Neuronal stem cell (in vitro differentiated cells): ENCODE measurements around the gene BPNT1.

Experiments
- DNase-seq: peaks from one replicate; pipeline ENCODE4 v3.0.0-alpha.2; 2013; ENCODE audit warnings: low spot score
- H2AFZ ChIP-seq: one replicate; pipeline ENCODE4 v1.6.1; 2013; ENCODE audit warnings: mild to moderate bottlenecking, low read length, inconsistent platforms
- H2AK5ac ChIP-seq: 2 replicates; pipeline ENCODE4 v1.6.1; 2013; ENCODE audit warnings: low read depth, mild to moderate bottlenecking, inconsistent platforms, low read length, moderate library complexity, mixed read lengths
- H2BK120ac ChIP-seq: 2 replicates; pipeline ENCODE4 v1.6.1; 2013; ENCODE audit warnings: low read depth, mild to moderate bottlenecking, inconsistent platforms, low read length, moderate library complexity, mixed read lengths
- H2BK12ac ChIP-seq: one replicate; pipeline ENCODE4 v1.6.1; 2013; ENCODE audit warnings: low read length, inconsistent platforms
- H2BK15ac ChIP-seq: 2 replicates; pipeline ENCODE4 v1.6.1; 2013; ENCODE audit warnings: mild to moderate bottlenecking, low read length, inconsistent platforms, mixed read lengths
- H2BK5ac ChIP-seq: one replicate; pipeline ENCODE4 v1.6.1; 2013; ENCODE audit warnings: inconsistent platforms, mild to moderate bottlenecking, low read length, moderate library complexity
- H3K14ac ChIP-seq: one replicate; pipeline ENCODE4 v1.6.1; 2013; ENCODE audit warnings: low read length, inconsistent platforms
- H3K18ac ChIP-seq: 2 replicates; pipeline ENCODE4 v1.6.1; 2013; ENCODE audit warnings: low read length, inconsistent platforms
- H3K23ac ChIP-seq: 2 replicates; pipeline ENCODE4 v1.6.1; 2013; ENCODE audit warnings: low read depth, mild to moderate bottlenecking, mixed read lengths, low read length, inconsistent platforms; ENCODE audit not compliant: poor library complexity
- H3K27ac ChIP-seq: replicated peaks from 3 replicates; pipeline ENCODE4 v1.5.1; 2013; ENCODE audit warnings: low read length, inconsistent platforms
- H3K27me3 ChIP-seq, 3 experiments: 2 replicates each; pipeline ENCODE4 v1.6.1; 2013; ENCODE audit warnings: low read length in 3 of 3, mild to moderate bottlenecking in 2 of 3, inconsistent platforms in 1 of 3, low read depth in 1 of 3, mixed read lengths in 1 of 3, moderate library complexity in 1 of 3; ENCODE audit not compliant: control insufficient read depth in 3 of 3, insufficient read depth in 3 of 3
- H3K36me3 ChIP-seq, 2 donors: replicated peaks in 1 of 2; 2 replicates each; pipeline ENCODE4 v1.6.1; 2013; ENCODE audit warnings: low read length in 2 of 2; ENCODE audit not compliant: control insufficient read depth in 2 of 2, insufficient read depth in 2 of 2
- H3K4ac ChIP-seq: 2 replicates; pipeline ENCODE4 v1.6.1; 2013; ENCODE audit warnings: inconsistent platforms, mild to moderate bottlenecking, low read length, moderate library complexity
- H3K4me1 ChIP-seq, 2 donors: 1 replicate in 1 of 2; 2 replicates in 1 of 2; pipeline ENCODE4 v1.6.1; 2013; ENCODE audit warnings: low read length in 2 of 2, low read depth in 1 of 2; ENCODE audit not compliant: control insufficient read depth in 2 of 2, insufficient read depth in 1 of 2
- H3K4me2 ChIP-seq: one replicate; pipeline ENCODE4 v1.6.1; 2013; ENCODE audit warnings: mild to moderate bottlenecking, low read length, inconsistent platforms; ENCODE audit not compliant: insufficient read depth, poor library complexity, severe bottlenecking
- H3K4me3 ChIP-seq, 2 donors: 2 replicates each; pipeline ENCODE4 v1.5.1; 2013; ENCODE audit warnings: low read length in 2 of 2, mild to moderate bottlenecking in 2 of 2, inconsistent platforms in 1 of 2, moderate library complexity in 1 of 2
- H3K79me1 ChIP-seq: one replicate; pipeline ENCODE4 v1.6.1; 2013; ENCODE audit warnings: low read depth, mild to moderate bottlenecking, inconsistent platforms, low read length, moderate library complexity
- H3K9ac ChIP-seq: one replicate; pipeline ENCODE4 v1.6.1; 2013; ENCODE audit warnings: mild to moderate bottlenecking, low read depth, low read length, inconsistent platforms; ENCODE audit not compliant: poor library complexity
- H3K9me3 ChIP-seq, 2 donors: replicated peaks in 1 of 2; 2 replicates each; pipeline versions ENCODE3 to v1.6.1; 2013; ENCODE audit warnings: low read length in 2 of 2, mild to moderate bottlenecking in 2 of 2, inconsistent platforms in 1 of 2, low read depth in 1 of 2, mixed read lengths in 1 of 2, moderate library complexity in 1 of 2; ENCODE audit not compliant: control insufficient read depth in 2 of 2, insufficient read depth in 1 of 2
- H4K8ac ChIP-seq: one replicate; pipeline ENCODE4 v1.6.1; 2013; ENCODE audit warnings: low read depth, mild to moderate bottlenecking, inconsistent platforms, low read length, moderate library complexity
- H4K91ac ChIP-seq: one replicate; pipeline ENCODE4 v1.6.1; 2013; ENCODE audit warnings: low read length, low read depth, mild to moderate bottlenecking, inconsistent platforms; ENCODE audit not compliant: poor library complexity
- WGBS, 2 donors: extraction: QIAGEN DNeasy Blood & Tissue Kit; methylation state at CpG; one replicate each; pipeline ENCODE4 v1.1.7; 2013; ENCODE audit warnings: missing lambda C conversion rate in 2 of 2, mixed read lengths in 1 of 2; ENCODE audit not compliant: insufficient read length in 2 of 2, insufficient replicate concordance in 1 of 2; ENCODE audit errors: extremely low coverage in 2 of 2; 5-methylcytosine and 5-hydroxymethylcytosine counted together

Gene BPNT1

DNA sequence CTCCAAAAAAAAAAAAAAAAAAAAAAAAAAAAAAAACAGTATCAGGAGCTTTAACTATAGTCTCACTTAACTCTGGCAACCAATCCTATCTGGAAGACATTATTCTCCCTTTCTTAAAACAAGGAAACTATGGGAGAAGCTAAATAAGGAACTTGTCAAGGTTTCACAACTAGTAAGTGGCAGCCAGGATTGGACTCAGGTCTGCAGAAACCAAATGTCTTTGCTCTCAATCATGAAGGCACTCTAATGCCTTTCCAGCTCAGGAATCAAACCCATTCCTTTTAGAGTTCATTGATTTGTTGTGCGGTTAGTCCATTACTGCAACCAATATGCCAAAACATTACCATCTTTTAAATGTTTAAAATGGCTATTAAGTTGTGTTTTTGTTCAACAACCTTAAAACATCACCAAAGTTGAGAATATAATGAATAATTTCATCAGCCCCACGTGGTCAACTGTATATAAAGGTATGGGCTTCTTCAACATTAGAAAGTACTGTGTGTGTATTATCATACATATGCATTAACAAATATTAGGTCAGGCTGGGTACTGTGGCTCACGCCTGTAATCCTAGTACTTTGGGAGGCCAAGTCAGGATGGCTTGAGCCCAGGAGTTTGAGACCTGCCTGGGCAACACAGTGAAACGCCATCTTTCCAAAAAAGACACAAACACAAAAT is 44.8 kb downstream of the BPNT1 start:
- H3K9me3 ChIP-seq: no peaks in the 10 kb centered on the region
- no peak overlapping the region for H2BK120ac ChIP-seq
- H3K4me1 ChIP-seq: peaks cover 0 to 3% of the 10 kb centered on the region in 2 donors
- H3K18ac ChIP-seq: no peak overlapping the region
- no peak overlapping the region for H3K14ac ChIP-seq
- H3K4ac ChIP-seq: no peak overlapping the region
- no peak for DNase-seq
- no peak overlapping the region for H2AFZ ChIP-seq
- H4K91ac ChIP-seq: no peak overlapping the region
- no peak overlapping the region for H4K8ac ChIP-seq
- H3K9ac ChIP-seq: no peak overlapping the region
- peak overlapping the region in 1 of 2 donors; percentile 84 for H3K4me3 ChIP-seq
- H3K23ac ChIP-seq: no peak overlapping the region
- no peak overlapping the region for H2BK5ac ChIP-seq
- peaks cover 0 to 22% of the 10 kb centered on the region in 2 donors for H3K36me3 ChIP-seq
- WGBS, 2 donors: no CpG with 5 or more reads among the region's 4 CpGs
- H3K79me1 ChIP-seq: peaks cover 2% of the 10 kb centered on the region
- no peak overlapping the region for H2BK15ac ChIP-seq
- no peak overlapping the region for H2BK12ac ChIP-seq
- H3K4me2 ChIP-seq: no peak overlapping the region
- no peak overlapping the region for H3K27ac ChIP-seq
- no peak overlapping the region for H2AK5ac ChIP-seq
- no peaks in the 10 kb centered on the region for H3K27me3 ChIP-seq

DNA sequence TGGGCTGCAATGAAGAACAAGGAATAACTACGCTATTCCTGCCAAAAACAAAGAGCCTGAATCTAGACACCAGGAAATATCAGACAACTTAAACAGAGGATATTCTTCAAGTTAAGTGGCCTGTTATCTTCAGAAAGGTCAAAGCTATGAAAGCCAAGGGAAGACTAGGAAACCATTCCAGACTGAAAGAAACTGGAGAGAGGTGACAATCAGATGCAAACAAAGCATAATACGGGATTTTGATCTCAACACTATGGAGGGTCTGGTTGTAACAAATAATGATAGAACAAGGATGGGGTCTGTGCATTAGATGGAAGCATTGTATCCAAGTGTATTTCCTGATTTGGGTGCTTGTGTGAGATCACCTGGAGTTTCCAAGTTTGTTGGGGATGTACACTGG is 45.9 kb downstream of the BPNT1 start:
- no CpG with 5 or more reads among the region's 2 CpGs for WGBS, 2 donors
- Histone ChIP-seq H3K4me3 (no peak overlapping the region), H3K27me3 (no peaks in the 10 kb centered on the region), H3K4ac (no peak overlapping the region), H2AFZ (no peak overlapping the region), H3K36me3 (peaks cover 5 to 32% of the 10 kb centered on the region in 2 donors), H3K9ac (no peak overlapping the region), H3K23ac (no peak overlapping the region), H3K14ac (no peak overlapping the region), H3K4me2 (no peak overlapping the region), H2BK12ac (no peak overlapping the region), H3K27ac (no peak overlapping the region), H2BK15ac (no peak overlapping the region), H3K9me3 (no peaks in the 10 kb centered on the region), H3K4me1 (peaks cover 0 to 3% of the 10 kb centered on the region in 2 donors), H3K18ac (no peak overlapping the region), H2AK5ac (no peak overlapping the region), H4K8ac (no peak overlapping the region), H4K91ac (no peak overlapping the region), H3K79me1 (peaks cover 2% of the 10 kb centered on the region), H2BK5ac (no peak overlapping the region), H2BK120ac (no peak overlapping the region)
- no peak for DNase-seq

- no peak overlapping the region for H3K14ac ChIP-seq
- no peak overlapping the region for H2AFZ ChIP-seq
- DNase-seq: no peak
- peaks cover 2% of the 10 kb centered on the region for H3K79me1 ChIP-seq
- no peak overlapping the region for H2AK5ac ChIP-seq
- H3K9ac ChIP-seq: no peak overlapping the region
- H2BK15ac ChIP-seq: no peak overlapping the region
- no peak overlapping the region for H3K4me2 ChIP-seq
- H2BK5ac ChIP-seq: no peak overlapping the region
- no peak overlapping the region for H4K8ac ChIP-seq
- no CpG with 5 or more reads among the region's 5 CpGs for WGBS, 2 donors
- H3K27ac ChIP-seq: no peak overlapping the region
- no peak overlapping the region for H2BK12ac ChIP-seq
- no peak overlapping the region for H3K4ac ChIP-seq
- no peak overlapping the region for H3K23ac ChIP-seq
- no peak overlapping the region for H4K91ac ChIP-seq
- H3K27me3 ChIP-seq: no peaks in the 10 kb centered on the region
- H3K4me1 ChIP-seq: peaks cover 0 to under 1% of the 10 kb centered on the region in 2 donors
- no peaks in the 10 kb centered on the region for H3K9me3 ChIP-seq
- no peak overlapping the region for H2BK120ac ChIP-seq
- no peak overlapping the region for H3K18ac ChIP-seq
- no peak overlapping the region for H3K4me3 ChIP-seq
- peaks cover 7 to 47% of the 10 kb centered on the region in 2 donors for H3K36me3 ChIP-seq
Measured at GRCh38 chr1:220040028-220040596, 49.5 kb downstream of the BPNT1 start.

- no peak overlapping the region for H3K9ac ChIP-seq
- H2AK5ac ChIP-seq: no peak overlapping the region
- H2BK15ac ChIP-seq: no peak overlapping the region
- H3K14ac ChIP-seq: no peak overlapping the region
- WGBS, 2 donors: no CpG with 5 or more reads among the region's 4 CpGs
- H3K4ac ChIP-seq: no peak overlapping the region
- no peak overlapping the region for H3K18ac ChIP-seq
- no peak for DNase-seq
- H2BK12ac ChIP-seq: no peak overlapping the region
- no peak overlapping the region for H2BK120ac ChIP-seq
- no peak overlapping the region for H3K23ac ChIP-seq
- H3K4me2 ChIP-seq: no peak overlapping the region
- H4K8ac ChIP-seq: peak overlapping the region; percentile 43
- no peak overlapping the region for H4K91ac ChIP-seq
- no peak overlapping the region for H2AFZ ChIP-seq
- no peaks in the 10 kb centered on the region for H3K4me1 ChIP-seq
- no peak overlapping the region for H2BK5ac ChIP-seq
- H3K36me3 ChIP-seq: peaks cover 7 to 56% of the 10 kb centered on the region in 2 donors
- H3K27me3 ChIP-seq: no peaks in the 10 kb centered on the region
- H3K79me1 ChIP-seq: peaks cover 2% of the 10 kb centered on the region
- H3K9me3 ChIP-seq: no peaks in the 10 kb centered on the region
- H3K4me3 ChIP-seq: no peak overlapping the region
- no peak overlapping the region for H3K27ac ChIP-seq
Measured at GRCh38 chr1:220038640-220039039, 50.9 kb downstream of the BPNT1 start.
